Embryonic facial prominence (tissue), 1 donor: ENCODE results near the gene GLTPD2.

Experiments
- DNase-seq: peaks from one replicate; pipeline ENCODE4 v3.0.0-alpha.2; 2016; ENCODE audit errors: extremely low spot score

GLTPD2 gene

GRCh38 chr17:4771519-4772234 lies 17.1 kb upstream of the GLTPD2 start, which contains the start of gene TM4SF5:
TM4SF5 (plus strand) TSS chr17:4771886; CDS start chr17:4771923, 37 bp downstream.
- no peak for DNase-seq

- DNase-seq: no peak
Observed at GRCh38 chr17:4772235-4772613, 16.5 kb upstream of the GLTPD2 start.

GRCh38 chr17:4777969-4778760 lies 10.6 kb upstream of the GLTPD2 start:
- no peak for DNase-seq

GRCh38 chr17:4780325-4780955 lies 8.3 kb upstream of the GLTPD2 start:
- DNase-seq: no peak

GRCh38 chr17:4782652-4783051 lies 6.1 kb upstream of the GLTPD2 start:
- no peak for DNase-seq

- DNase-seq: no peak
Observed at GRCh38 chr17:4785311-4786105, 3.3 kb upstream of the GLTPD2 start.

- DNase-seq: no peak
Observed at GRCh38 chr17:4786106-4786511, 2.7 kb upstream of the GLTPD2 start, which contains the start of gene VMO1. VMO1 (minus strand) TSS chr17:4786364; CDS start chr17:4786352, 12 bp downstream.

GRCh38 chr17:4786516-4786915 lies 2.2 kb upstream of the GLTPD2 start:
- DNase-seq: no peak

- DNase-seq: no peak
Observed at GRCh38 chr17:4788159-4788806, 481 bp upstream of the GLTPD2 start.

GRCh38 chr17:4789701-4789950 lies 862 bp downstream of the GLTPD2 start:
- no peak for DNase-seq

GRCh38 chr17:4789951-4790704 lies 1.4 kb downstream of the GLTPD2 start:
- peak; percentile 62 for DNase-seq

- no peak for DNase-seq
Observed at GRCh38 chr17:4790705-4791088, 1.9 kb downstream of the GLTPD2 start.

- no peak for DNase-seq
Observed at GRCh38 chr17:4795168-4795567, 6.4 kb downstream of the GLTPD2 start.

GRCh38 chr17:4796552-4796920 lies 7.8 kb downstream of the GLTPD2 start:
- no peak for DNase-seq

GRCh38 chr17:4800462-4801196 lies 11.9 kb downstream of the GLTPD2 start:
- no peak for DNase-seq

- DNase-seq: no peak
Observed at GRCh38 chr17:4802228-4802627, 13.5 kb downstream of the GLTPD2 start, which contains the start of gene C17orf114. C17orf114 (minus strand) TSS chr17:4802328.

- no peak for DNase-seq
Observed at GRCh38 chr17:4806456-4806776, 17.7 kb downstream of the GLTPD2 start.

- DNase-seq: peak; percentile 70
Observed at GRCh38 chr17:4806777-4807604, 18.2 kb downstream of the GLTPD2 start, which contains the start of gene PLD2. PLD2 (plus strand) TSS chr17:4807152; CDS start chr17:4807773, 621 bp downstream.
